Esophagus muscularis mucosa (tissue), 4 donors: Measurements from ENCODE around the gene RNF19B.

ENCODE experiments used
- EP300 ChIP-seq: sonication (generic); formaldehyde crosslinking; IDR thresholded peaks from one replicate; pipeline ENCODE4 v1.6.1; 2017; ENCODE audit warnings: antibody characterized with exemption
- POLR2A ChIP-seq: fragments of 450-650 bp; IDR thresholded peaks from one replicate; pipeline ENCODE4 v1.6.1; 2017; ENCODE audit warnings: antibody characterized with exemption, moderate library complexity, mild to moderate bottlenecking, low read depth
- POLR2AphosphoS5 ChIP-seq, 2 donors: sonication (generic); formaldehyde crosslinking; IDR thresholded peaks; one replicate each; pipeline ENCODE4 v1.6.1; 2017; ENCODE audit warnings: antibody characterized with exemption in 2 of 2
- TF ChIP-seq, protein P1 (sequence below), 3 experiments: fragments of 200-600 bp in 2 of 3; fragments of 450-650 bp in 1 of 3; sonication (generic) in 2 of 3; IDR thresholded peaks; one replicate each; pipeline ENCODE4 v1.5.1; 2017 to 2019; ENCODE audit warnings: antibody characterized with exemption in 3 of 3, mild to moderate bottlenecking in 2 of 3, moderate library complexity in 1 of 3

DNA sequence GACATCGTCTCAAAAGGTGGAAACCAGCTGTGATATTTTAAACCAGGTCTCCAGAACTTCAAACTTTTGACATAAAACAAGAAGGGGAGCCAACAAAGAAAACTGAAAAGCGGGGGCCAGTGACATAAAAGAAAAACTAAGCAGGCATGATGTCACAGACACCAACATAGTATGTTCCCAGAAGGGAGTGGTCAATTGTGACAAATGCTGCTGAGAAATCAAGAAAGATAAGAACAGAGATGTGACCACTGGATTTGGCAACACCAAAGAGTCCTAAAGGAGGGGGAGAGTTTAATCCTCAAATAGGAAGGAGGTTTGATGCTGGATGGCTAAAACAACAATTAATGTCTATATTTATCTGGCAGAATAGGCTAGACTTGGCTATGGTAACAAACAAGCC is 2.3 kb upstream of the RNF19B start:
- TF ChIP-seq, protein P1, sequence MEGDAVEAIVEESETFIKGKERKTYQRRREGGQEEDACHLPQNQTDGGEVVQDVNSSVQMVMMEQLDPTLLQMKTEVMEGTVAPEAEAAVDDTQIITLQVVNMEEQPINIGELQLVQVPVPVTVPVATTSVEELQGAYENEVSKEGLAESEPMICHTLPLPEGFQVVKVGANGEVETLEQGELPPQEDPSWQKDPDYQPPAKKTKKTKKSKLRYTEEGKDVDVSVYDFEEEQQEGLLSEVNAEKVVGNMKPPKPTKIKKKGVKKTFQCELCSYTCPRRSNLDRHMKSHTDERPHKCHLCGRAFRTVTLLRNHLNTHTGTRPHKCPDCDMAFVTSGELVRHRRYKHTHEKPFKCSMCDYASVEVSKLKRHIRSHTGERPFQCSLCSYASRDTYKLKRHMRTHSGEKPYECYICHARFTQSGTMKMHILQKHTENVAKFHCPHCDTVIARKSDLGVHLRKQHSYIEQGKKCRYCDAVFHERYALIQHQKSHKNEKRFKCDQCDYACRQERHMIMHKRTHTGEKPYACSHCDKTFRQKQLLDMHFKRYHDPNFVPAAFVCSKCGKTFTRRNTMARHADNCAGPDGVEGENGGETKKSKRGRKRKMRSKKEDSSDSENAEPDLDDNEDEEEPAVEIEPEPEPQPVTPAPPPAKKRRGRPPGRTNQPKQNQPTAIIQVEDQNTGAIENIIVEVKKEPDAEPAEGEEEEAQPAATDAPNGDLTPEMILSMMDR (IDR thresholded peaks at IDR 0.05): no peak
- TF ChIP-seq POLR2A (no peak), EP300 (no peak), POLR2AphosphoS5 (IDR thresholded peaks at IDR 0.05) (no peak)
